ENCODE data around the gene COL8A1.

Gene COL8A1

DNA sequence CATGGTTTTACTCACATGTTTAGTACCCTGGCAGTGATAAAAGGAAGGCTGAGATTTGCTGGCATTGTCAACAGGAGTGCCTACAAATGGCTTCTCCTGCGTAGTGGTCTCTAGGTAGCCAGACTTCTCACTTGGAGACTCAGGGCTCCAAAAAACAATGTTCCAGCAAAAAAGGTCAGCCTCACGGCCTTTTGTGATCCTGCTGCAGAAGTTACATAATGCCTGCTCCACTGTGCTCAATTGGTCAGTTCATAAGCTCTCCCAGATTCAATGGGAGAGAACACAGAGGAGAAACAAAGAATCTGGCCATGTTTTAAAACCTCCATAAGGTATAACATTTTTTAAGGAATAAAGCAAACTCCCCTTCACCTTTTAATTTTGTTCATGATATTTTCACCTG lies 103.2 kb downstream of the COL8A1 start:
- no peaks in the 10 kb centered on the region for H3K9me2 ChIP-seq (replicated peaks; ENCODE audit: insufficient read depth, low read length)
- TF ChIP-seq EZH2phosphoT487 (conservative IDR thresholded peaks at IDR 0.05; ENCODE audit: low read length) (no peak), CTCF (IDR thresholded peaks at IDR 0.05; ENCODE audit: insufficient read depth, low read length, poor library complexity, severe bottlenecking) (no peak)
- no peaks in the 10 kb centered on the region for H4K20me1 ChIP-seq (ENCODE audit: low read depth, low read length)
- H3K9me3 ChIP-seq (ENCODE audit: insufficient read depth, low read length) = 0 out of 2 replicates have a peak, but pooled peaks cover 3% of the 10 kb centered on the region
- no peaks in the 10 kb centered on the region for H3K36me3 ChIP-seq (ENCODE audit: low read length)
- H3K9ac ChIP-seq (ENCODE audit: low read length) = no peak overlapping the region
- no peak overlapping the region for H3K4me3 ChIP-seq (ENCODE audit: insufficient read depth, low read length, poor library complexity, severe bottlenecking)
- no peaks in the 10 kb centered on the region for H3K79me2 ChIP-seq (ENCODE audit: insufficient read depth, low read length)
- no peak overlapping the region for H3K27ac ChIP-seq (ENCODE audit: low read depth, low read length)
- H2AFZ ChIP-seq (ENCODE audit: low read depth, low read length, severe bottlenecking) = no peak overlapping the region
- no peaks in the 10 kb centered on the region for H3K27me3 ChIP-seq (ENCODE audit: low read length)
- H3F3A ChIP-seq (ENCODE audit: insufficient read depth) = no peaks in the 10 kb centered on the region
- H3K4me2 ChIP-seq (ENCODE audit: low read depth, low read length, poor library complexity, severe bottlenecking) = no peak overlapping the region

GRCh38 chr3:99747915-99748314 lies 109.5 kb downstream of the COL8A1 start:
- H3F3A ChIP-seq (ENCODE audit: insufficient read depth) = no peaks in the 10 kb centered on the region
- no peak for TF ChIP-seq CTCF (IDR thresholded peaks at IDR 0.05; ENCODE audit: insufficient read depth, low read length, poor library complexity, severe bottlenecking)
- TF ChIP-seq EZH2phosphoT487 (conservative IDR thresholded peaks at IDR 0.05; ENCODE audit: low read length) = no peak
- no peak overlapping the region for H3K9ac ChIP-seq (ENCODE audit: low read length)
- H3K36me3 ChIP-seq (ENCODE audit: low read length) = no peaks in the 10 kb centered on the region
- H3K79me2 ChIP-seq (ENCODE audit: insufficient read depth, low read length) = no peaks in the 10 kb centered on the region
- no peak overlapping the region for H3K27ac ChIP-seq (ENCODE audit: low read depth, low read length)
- H3K9me2 ChIP-seq (replicated peaks; ENCODE audit: insufficient read depth, low read length) = no peaks in the 10 kb centered on the region
- H3K4me2 ChIP-seq (ENCODE audit: low read depth, low read length, poor library complexity, severe bottlenecking) = no peak overlapping the region
- no peaks in the 10 kb centered on the region for H3K9me3 ChIP-seq (ENCODE audit: insufficient read depth, low read length)
- no peak overlapping the region for H2AFZ ChIP-seq (ENCODE audit: low read depth, low read length, severe bottlenecking)
- no peaks in the 10 kb centered on the region for H4K20me1 ChIP-seq (ENCODE audit: low read depth, low read length)
- no peak overlapping the region for H3K4me3 ChIP-seq (ENCODE audit: insufficient read depth, low read length, poor library complexity, severe bottlenecking)
- H3K27me3 ChIP-seq (ENCODE audit: low read length) = no peaks in the 10 kb centered on the region

DNA sequence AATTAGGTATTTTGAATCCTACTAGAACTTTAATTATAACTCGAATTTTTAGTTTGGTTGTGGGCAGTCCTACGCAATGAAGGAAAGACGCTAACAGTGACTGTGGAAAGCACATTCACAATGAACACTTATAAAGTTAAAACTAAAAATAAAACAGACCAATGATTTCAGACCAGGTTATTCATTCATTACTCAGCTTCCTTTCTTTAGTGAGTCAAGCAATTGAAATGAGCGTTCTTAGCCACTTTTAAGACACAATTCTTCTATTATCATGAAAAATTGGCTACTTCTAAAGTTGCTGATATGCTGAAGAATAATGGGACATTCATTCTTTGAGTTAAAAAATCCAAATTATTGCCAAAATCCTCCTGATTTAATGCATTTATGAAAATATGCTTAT lies 113.3 kb downstream of the COL8A1 start:
- no peaks in the 10 kb centered on the region for H3K9me2 ChIP-seq (replicated peaks; ENCODE audit: insufficient read depth, low read length)
- H3K27me3 ChIP-seq (ENCODE audit: low read length) = no peaks in the 10 kb centered on the region
- H3K9me3 ChIP-seq (ENCODE audit: insufficient read depth, low read length) = no peaks in the 10 kb centered on the region
- no peak overlapping the region for H3K4me3 ChIP-seq (ENCODE audit: insufficient read depth, low read length, poor library complexity, severe bottlenecking)
- H3K79me2 ChIP-seq (ENCODE audit: insufficient read depth, low read length) = no peaks in the 10 kb centered on the region
- no peak overlapping the region for H3K9ac ChIP-seq (ENCODE audit: low read length)
- no peak overlapping the region for H2AFZ ChIP-seq (ENCODE audit: low read depth, low read length, severe bottlenecking)
- H4K20me1 ChIP-seq (ENCODE audit: low read depth, low read length) = no peaks in the 10 kb centered on the region
- TF ChIP-seq EZH2phosphoT487 (conservative IDR thresholded peaks at IDR 0.05; ENCODE audit: low read length) (no peak), CTCF (IDR thresholded peaks at IDR 0.05; ENCODE audit: insufficient read depth, low read length, poor library complexity, severe bottlenecking) (no peak)
- H3K4me2 ChIP-seq (ENCODE audit: low read depth, low read length, poor library complexity, severe bottlenecking) = no peak overlapping the region
- H3F3A ChIP-seq (ENCODE audit: insufficient read depth) = no peaks in the 10 kb centered on the region
- H3K27ac ChIP-seq (ENCODE audit: low read depth, low read length) = no peak overlapping the region
- H3K36me3 ChIP-seq (ENCODE audit: low read length) = no peaks in the 10 kb centered on the region

Measured in SU-DHL-6 (cell line).